HFFc6 (cell line): ENCODE data around the gene TUBA3E. TPM values are rescaled to one million over a fixed set of nuclear protein-coding genes. Genes with fewer than 3 reads are reported as not detected.
"Not testable (repeated sequence)": the region's sequence is repeated elsewhere in the genome, so short reads cannot be mapped to it uniquely, and the experiment has no call there.

Experiments used
- DNase-seq: peaks from one replicate; pipeline ENCODE4 v3.0.0-alpha.2; 2018
- H3K27ac Mint-ChIP-seq: 2 replicates; pipeline ENCODE4 v1.8.0; 2020; ENCODE audit warnings: mild to moderate bottlenecking, mixed read lengths
- H3K27me3 Mint-ChIP-seq: 2 replicates; pipeline ENCODE4 v1.8.0; 2021; ENCODE audit warnings: mild to moderate bottlenecking, moderate library complexity, mixed read lengths; ENCODE audit not compliant: insufficient read depth
- H3K36me3 Mint-ChIP-seq: 2 replicates; pipeline ENCODE4 v1.8.0; 2021; ENCODE audit warnings: low read depth, mixed read lengths
- H3K4me1 Mint-ChIP-seq: 2 replicates; pipeline ENCODE4 v1.8.0; 2020; ENCODE audit warnings: low read depth, mixed read lengths
- H3K4me3 Mint-ChIP-seq: 2 replicates; pipeline ENCODE4 v1.8.0; 2020; ENCODE audit warnings: mild to moderate bottlenecking, moderate library complexity, mixed read lengths
- H3K9me3 Mint-ChIP-seq: 2 replicates; pipeline ENCODE4 v1.8.0; 2020; ENCODE audit warnings: mild to moderate bottlenecking, mixed read lengths
- CTCF ChIP-seq: fragments of 200-600 bp; sonication (generic); IDR thresholded peaks from 2 replicates; pipeline ENCODE4 v1.5.0; 2021; ENCODE audit warnings: antibody characterized with exemption, mild to moderate bottlenecking
- total RNA-seq, 6 experiments: library from RNA; stranded (reverse); fragmentation: NEBNext Ultra II Directional; extraction: Animal tissue kit (Norgen Biotek cat#: 25700); gene quantifications; 2 replicates in 1 of 6; 3 replicates in 5 of 6; pipeline ENCODE4 v1.2.3, GENCODE V29; 2021

TUBA3E gene
- total RNA-seq, 6 experiments from 2014 or later = not detected

- H3K4me1 Mint-ChIP-seq = no peaks in the 10 kb centered on the region
- DNase-seq = no peak
- peaks cover 3% of the 10 kb centered on the region; the same call in 1 of the 2 replicates for H3K9me3 Mint-ChIP-seq
- TF ChIP-seq CTCF = no peak
- H3K4me3 Mint-ChIP-seq = no peak overlapping the region
- no peak overlapping the region for H3K27ac Mint-ChIP-seq
- no peaks in the 10 kb centered on the region for H3K36me3 Mint-ChIP-seq
- peaks cover 5% of the 10 kb centered on the region; the same call in 1 of the 2 replicates for H3K27me3 Mint-ChIP-seq
These were observed 33.4 kb upstream of the TUBA3E start for GRCh38 chr2:130231656-130232055.

DNA sequence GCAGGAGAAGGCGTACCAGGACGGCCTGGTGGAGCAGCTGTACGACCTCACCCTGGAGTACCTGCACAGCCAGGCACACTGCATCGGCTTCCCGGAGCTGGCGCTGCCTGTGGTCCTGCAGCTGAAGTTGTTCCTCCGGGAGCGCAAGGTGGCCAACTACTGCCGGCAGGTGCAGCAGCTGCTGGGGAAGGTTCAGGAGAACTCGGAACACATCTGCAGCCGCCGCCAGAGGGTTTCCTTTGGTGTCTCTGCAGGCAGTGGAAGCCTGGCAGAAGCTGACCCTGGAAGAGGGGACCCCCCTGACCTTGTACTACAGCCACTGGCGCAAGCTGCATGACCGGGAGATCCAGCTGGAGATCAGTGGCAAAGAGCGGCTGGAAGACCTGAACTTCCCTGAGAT is 32.7 kb upstream of the TUBA3E start:
- not testable (repeated sequence) for H3K4me1 Mint-ChIP-seq, H3K27me3 Mint-ChIP-seq

GRCh38 chr2:130230376-130230775 is 32.1 kb upstream of the TUBA3E start:
- H3K27ac Mint-ChIP-seq, H3K4me1 Mint-ChIP-seq, DNase-seq, H3K36me3 Mint-ChIP-seq, H3K27me3 Mint-ChIP-seq, H3K4me3 Mint-ChIP-seq, H3K9me3 Mint-ChIP-seq: not testable (repeated sequence)

More for the DNA sequence above, 32.7 kb upstream of the TUBA3E start:
- not testable (repeated sequence) for H3K9me3 Mint-ChIP-seq, H3K4me3 Mint-ChIP-seq, H3K27ac Mint-ChIP-seq, DNase-seq, H3K36me3 Mint-ChIP-seq

GRCh38 chr2:130229161-130229510 is 30.9 kb upstream of the TUBA3E start:
- not testable (repeated sequence) for H3K4me3 Mint-ChIP-seq, H3K4me1 Mint-ChIP-seq, H3K9me3 Mint-ChIP-seq, DNase-seq, H3K27ac Mint-ChIP-seq, H3K36me3 Mint-ChIP-seq, H3K27me3 Mint-ChIP-seq

GRCh38 chr2:130228467-130229160 is 30.4 kb upstream of the TUBA3E start:
- not testable (repeated sequence) for H3K4me3 Mint-ChIP-seq, H3K9me3 Mint-ChIP-seq, H3K36me3 Mint-ChIP-seq, DNase-seq, H3K27ac Mint-ChIP-seq, H3K4me1 Mint-ChIP-seq
- H3K27me3 Mint-ChIP-seq = peaks cover 14% of the 10 kb centered on the region

DNA sequence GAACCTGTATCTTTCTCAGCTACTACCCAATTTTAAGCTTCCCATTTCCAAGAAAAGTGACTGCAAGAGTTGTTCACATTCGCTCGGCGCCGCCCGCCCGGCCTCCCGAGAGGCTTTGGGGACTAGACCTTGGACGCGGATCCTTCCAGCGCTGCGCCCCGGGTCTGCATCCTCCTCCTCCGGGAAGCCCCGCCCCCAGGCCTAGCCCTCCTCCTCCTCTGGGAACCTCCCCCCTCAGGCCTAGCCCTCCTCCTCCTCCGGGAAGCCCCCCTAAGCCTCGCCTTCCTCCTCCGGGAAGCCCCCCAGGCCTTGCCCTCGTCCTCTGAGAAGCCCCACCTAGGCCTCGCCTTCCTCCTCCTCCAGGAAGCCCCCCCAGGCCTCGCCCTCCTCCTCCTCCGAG is 29.8 kb upstream of the TUBA3E start:
- H3K27me3 Mint-ChIP-seq = peaks cover 17% of the 10 kb centered on the region
- not testable (repeated sequence) for H3K4me1 Mint-ChIP-seq, H3K36me3 Mint-ChIP-seq

GRCh38 chr2:130222523-130222922 is 24.3 kb upstream of the TUBA3E start:
- not testable (repeated sequence) for H3K36me3 Mint-ChIP-seq, H3K4me1 Mint-ChIP-seq, H3K9me3 Mint-ChIP-seq, H3K27ac Mint-ChIP-seq, DNase-seq, H3K4me3 Mint-ChIP-seq
- peaks cover 15% of the 10 kb centered on the region for H3K27me3 Mint-ChIP-seq

More for the DNA sequence above, 29.8 kb upstream of the TUBA3E start:
- H3K4me3 Mint-ChIP-seq, H3K27ac Mint-ChIP-seq, DNase-seq, H3K9me3 Mint-ChIP-seq: not testable (repeated sequence)

DNA sequence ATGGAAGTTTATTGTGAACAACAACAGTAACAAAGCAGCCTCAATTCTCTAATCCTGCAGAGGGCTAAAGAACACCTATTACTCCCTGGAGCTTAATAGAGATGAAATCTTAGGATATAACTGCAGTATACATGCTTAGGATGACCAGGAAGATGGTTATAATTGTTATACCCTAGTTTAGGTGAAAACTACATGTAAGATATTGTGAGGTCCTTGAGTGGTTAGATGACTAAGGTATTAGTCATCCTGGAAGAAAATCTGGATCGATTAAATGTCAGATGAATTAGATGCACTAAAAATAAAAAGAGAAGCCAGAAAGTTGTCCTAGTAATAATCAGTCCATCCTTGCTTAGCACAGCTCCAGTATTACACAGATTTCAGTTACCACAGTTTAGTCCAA is 22.3 kb upstream of the TUBA3E start:
- not testable (repeated sequence) for H3K4me1 Mint-ChIP-seq, H3K36me3 Mint-ChIP-seq, H3K27ac Mint-ChIP-seq, H3K4me3 Mint-ChIP-seq, H3K9me3 Mint-ChIP-seq, DNase-seq
- peaks cover 17% of the 10 kb centered on the region for H3K27me3 Mint-ChIP-seq

GRCh38 chr2:130219147-130219546 is 20.9 kb upstream of the TUBA3E start:
- peaks cover 14% of the 10 kb centered on the region for H3K27me3 Mint-ChIP-seq
- H3K9me3 Mint-ChIP-seq, H3K4me3 Mint-ChIP-seq, H3K36me3 Mint-ChIP-seq, DNase-seq, H3K27ac Mint-ChIP-seq, H3K4me1 Mint-ChIP-seq: not testable (repeated sequence)

DNA sequence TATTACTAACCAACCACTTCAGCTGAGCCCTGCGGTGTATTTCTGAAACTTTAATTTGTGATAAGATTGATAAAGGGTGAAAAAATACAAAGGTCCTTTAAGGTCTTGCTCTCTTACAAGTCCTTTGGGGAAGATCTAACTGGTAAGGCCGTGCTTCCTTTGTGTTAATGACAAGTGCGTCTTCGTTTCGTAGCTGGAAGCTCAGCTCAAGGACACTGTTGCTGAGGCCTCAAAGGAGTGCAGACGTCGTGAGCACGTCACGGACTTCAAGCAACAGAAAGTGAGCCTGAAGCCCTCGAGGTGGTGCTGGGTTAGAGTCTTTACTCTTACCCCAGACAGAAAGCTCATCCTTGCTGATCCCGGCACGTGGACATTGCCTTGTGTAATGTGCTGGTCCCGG is 8.8 kb upstream of the TUBA3E start:
- H3K27ac Mint-ChIP-seq, H3K4me3 Mint-ChIP-seq, H3K4me1 Mint-ChIP-seq, H3K27me3 Mint-ChIP-seq, H3K36me3 Mint-ChIP-seq, DNase-seq, H3K9me3 Mint-ChIP-seq: not testable (repeated sequence)

DNA sequence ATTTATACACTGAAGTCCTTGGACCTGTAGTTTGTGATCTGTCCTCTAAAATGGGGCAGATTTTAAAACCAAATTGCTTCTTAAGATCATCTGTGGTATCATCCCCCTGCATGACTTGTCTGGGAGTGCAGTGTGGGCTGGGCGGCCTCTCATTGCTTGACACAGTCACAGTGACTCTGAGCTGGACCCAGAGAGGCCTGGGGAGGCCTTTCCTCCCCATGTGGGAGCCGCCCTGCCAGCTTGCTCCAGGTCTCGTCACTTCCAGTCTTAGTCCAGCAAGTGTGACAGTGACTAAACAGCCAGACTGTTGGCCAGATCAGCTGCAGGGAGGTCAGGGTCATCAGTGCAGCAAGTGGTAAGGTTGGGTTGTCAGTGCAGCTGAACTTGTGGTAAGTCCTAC is 4.9 kb upstream of the TUBA3E start:
- H3K4me1 Mint-ChIP-seq, H3K9me3 Mint-ChIP-seq, H3K36me3 Mint-ChIP-seq, H3K4me3 Mint-ChIP-seq, H3K27ac Mint-ChIP-seq, DNase-seq, H3K27me3 Mint-ChIP-seq: not testable (repeated sequence)

DNA sequence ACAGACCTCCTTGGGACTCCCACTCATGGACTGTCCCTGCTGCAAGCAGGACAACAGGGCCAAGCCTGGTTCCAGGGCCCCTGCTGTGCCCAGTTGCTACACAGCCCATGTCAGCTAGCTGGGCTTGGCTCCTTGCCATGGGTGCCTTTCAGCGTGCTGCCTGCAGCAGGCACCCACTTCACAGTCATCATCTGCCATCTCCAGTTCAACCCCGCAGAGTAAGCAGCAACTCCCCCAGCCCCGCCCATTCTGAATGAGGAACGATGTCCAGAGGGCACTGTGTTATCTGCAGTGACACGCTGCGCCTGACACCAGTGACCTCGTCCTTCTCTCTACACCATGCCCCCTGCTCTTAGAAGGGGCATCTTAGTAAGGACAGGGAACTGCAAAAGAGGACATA is 4.3 kb upstream of the TUBA3E start:
- H3K36me3 Mint-ChIP-seq, DNase-seq, H3K4me3 Mint-ChIP-seq, H3K27me3 Mint-ChIP-seq, H3K27ac Mint-ChIP-seq, H3K9me3 Mint-ChIP-seq, H3K4me1 Mint-ChIP-seq: not testable (repeated sequence)

DNA sequence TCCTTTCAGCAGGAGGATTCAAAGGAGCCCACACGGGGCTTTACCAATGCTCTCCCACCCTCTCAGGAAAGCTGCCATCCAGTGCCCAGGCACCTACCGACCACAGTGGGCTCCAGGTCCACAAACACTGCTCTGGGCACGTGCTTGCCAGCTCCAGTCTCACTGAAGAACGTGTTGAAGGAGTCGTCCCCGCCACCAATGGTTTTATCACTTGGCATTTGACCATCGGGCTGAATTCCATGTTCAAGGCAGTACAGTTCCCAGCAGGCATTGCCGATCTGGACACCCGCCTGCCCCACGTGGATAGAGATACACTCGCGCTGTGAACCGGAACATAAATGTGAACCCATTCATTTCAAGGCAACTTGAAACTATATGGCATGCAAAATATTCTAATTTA is 2.2 kb downstream of the TUBA3E start:
- not testable (repeated sequence) for H3K27ac Mint-ChIP-seq, H3K9me3 Mint-ChIP-seq, DNase-seq, H3K36me3 Mint-ChIP-seq, H3K4me3 Mint-ChIP-seq, H3K4me1 Mint-ChIP-seq, H3K27me3 Mint-ChIP-seq
